ENCODE data around the gene ZSCAN22. TPM values are rescaled to one million over a fixed set of nuclear protein-coding genes. Genes with fewer than 3 reads are reported as not detected.

The ZSCAN22 gene
- polyA plus RNA-seq, 4 donors, result 3.0 to 4.2 (median 3.5) TPM

GRCh38 chr19:58350871-58351557, 24.2 kb downstream of the ZSCAN22 start:
- no peak for DNase-seq (ENCODE audit: low read depth in 4 of 4, low spot score in 2 of 4)

GRCh38 chr19:58351558-58351878, 24.7 kb downstream of the ZSCAN22 start:
- DNase-seq (ENCODE audit: low read depth in 4 of 4, low spot score in 2 of 4), result no peak

GRCh38 chr19:58351990-58352755, 25.4 kb downstream of the ZSCAN22 start:
- DNase-seq (ENCODE audit: low read depth in 4 of 4, low spot score in 2 of 4), result no peak

DNA sequence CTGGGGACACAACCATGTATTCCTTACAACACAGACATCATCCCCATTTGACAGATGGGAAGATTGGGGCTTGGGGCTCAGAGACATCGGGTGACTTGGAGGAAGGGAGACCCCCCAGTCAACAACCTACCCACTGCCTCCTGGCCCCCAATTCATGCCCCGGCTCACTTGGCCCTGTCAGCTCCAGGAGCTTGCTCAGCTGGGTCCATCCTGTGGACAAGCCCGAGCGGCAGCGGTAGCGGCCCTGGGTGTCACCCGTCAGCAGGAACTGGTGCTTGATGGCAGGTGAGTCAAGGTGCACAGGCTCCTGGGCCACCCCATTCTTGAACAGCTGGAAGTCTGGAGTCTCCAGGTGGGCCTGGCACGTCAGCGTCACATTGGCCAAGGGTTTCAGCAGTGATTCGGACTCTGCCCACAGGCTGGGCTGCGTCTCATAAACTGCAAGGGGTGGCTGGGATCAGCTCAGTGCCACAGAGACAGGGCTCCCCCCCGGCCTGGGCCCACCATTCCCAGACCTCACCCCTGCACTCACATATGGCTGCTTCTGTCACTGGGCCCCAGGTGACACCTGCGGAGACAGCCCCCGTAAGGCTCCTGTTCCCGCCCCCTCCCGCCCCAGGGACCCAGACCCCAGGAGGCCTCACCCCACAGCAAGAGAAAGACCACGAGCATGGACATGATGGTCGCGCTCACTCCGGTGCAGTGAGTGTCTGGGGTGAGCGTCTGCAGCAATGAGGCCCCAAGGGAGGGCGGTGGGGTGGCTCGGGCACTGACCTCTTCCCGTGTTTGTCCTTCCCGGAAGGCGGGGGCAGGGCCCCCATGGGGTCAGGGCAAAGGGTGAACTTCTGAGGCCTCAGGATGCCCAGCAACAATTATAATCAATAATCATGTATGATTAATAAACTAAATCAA, 26.2 kb downstream of the ZSCAN22 start, which contains the start of gene A1BG:
Gene A1BG, minus strand, starts transcription at position 733 of the 912 bp plus-strand sequence. Its CDS starts 55 bp downstream, at position 678.
- no peak for DNase-seq (ENCODE audit: low read depth in 4 of 4, low spot score in 2 of 4)

DNA sequence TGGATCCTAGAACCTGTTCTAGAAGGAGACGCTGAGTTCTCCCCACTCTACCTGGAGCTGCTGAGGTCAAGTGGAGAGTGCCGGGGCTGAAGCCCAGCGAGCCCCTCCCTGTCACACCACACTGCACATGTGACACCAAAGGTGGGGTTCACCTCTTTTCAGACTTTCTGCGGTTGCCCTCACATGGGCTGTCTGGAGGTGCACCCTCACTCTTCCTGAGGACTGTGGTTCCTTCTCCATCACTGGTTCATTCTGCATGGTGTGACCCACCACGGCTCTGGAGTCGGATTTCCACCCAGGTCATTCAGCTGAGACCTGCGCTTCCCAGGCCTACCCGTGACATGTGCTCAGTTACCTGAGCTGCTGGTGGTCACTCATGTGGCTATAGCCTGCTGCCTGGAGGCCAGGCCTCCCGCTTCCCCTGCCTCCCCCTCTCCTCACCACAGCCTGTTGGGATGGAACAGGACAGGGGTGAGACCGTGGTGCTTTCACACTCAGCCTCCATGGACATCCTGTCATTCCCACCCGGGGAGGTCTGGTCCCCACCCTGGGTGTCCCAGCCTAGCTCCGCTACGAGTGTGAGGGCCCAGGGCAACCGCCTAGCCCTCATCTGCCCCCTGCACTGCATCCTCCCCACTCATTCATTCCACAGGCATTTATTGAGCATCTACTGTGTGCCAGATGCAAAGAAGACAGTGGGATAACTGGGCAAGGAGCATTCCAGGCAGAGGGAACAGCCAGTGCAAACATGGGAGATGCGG, 27.1 kb downstream of the ZSCAN22 start:
- no peak for DNase-seq (ENCODE audit: low read depth in 4 of 4, low spot score in 2 of 4)

- DNase-seq (ENCODE audit: low read depth in 4 of 4, low spot score in 2 of 4), result no peak
These were observed 27.8 kb downstream of the ZSCAN22 start for GRCh38 chr19:58354478-58355030.

DNA sequence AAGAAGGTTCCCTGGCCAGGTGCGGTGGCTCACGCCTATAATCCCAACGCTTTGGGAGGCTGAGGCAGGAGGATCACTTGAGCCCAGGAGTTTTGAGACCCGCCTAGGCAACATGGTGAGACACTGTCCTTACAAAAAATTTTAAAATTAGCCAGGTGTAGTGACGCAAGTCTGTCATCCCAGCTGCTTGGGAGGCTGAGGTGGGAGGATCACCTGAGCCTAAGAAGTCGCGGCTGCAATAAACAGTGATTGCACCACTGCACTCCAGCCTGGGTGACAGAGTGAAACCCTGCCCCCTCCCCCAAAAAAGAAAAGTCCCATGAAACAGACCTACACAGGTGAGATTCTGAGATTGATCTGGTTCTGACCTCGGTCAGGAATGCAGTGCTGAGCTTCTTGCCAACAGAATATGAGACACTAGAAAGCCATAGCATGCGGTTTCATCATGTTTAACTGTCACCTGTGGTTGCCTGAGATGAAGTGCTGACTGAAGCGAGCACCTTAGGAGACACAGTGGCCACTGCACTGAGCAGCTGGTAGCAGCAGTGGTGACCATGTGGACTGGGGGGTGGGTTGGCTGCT, 28.5 kb downstream of the ZSCAN22 start:
- DNase-seq (ENCODE audit: low read depth in 4 of 4, low spot score in 2 of 4), result no peak

DNA sequence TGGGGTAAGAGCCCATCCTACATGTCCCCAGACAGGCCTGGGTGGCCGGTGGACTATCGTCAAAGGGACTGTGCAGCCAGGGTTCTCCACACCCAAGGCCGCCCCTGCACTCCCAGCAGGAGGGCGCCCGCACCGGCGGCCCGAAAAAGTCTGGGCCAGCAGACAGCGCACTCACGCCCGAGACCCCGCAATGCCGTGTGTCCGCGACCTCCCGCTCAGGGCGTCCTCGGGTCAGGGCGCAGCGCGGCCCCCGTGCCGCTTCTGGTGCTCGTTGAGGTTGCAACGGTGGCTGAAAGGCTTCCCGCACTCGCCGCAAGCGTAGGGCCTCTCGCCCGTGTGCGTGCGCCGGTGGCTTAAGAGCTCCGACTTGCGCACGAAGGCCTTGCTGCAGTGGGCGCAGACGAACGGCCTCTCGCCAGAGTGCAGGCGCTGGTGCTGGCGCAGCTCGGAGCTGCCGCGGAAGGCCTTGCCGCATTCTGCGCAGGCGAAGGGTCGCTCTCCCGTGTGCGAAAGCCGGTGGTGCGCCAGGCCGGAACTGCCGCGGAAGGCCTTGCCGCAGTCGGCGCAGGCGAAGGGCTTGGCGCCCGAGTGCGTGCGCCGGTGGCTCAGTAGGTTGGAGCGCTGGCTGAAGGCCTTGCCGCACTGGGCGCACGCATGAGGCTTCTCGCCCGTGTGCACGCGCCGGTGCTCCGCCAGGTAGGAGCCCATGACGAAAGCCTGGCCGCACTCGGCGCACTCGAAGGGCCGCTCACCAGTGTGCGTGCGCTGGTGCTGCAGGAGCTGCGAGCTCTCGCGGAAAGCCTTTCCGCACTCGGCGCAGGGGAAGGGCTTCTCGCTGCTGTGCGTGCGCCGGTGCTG, 29.3 kb downstream of the ZSCAN22 start:
- DNase-seq (ENCODE audit: low read depth in 4 of 4, low spot score in 2 of 4), result peak in 3 of 4 donors; percentile 16 to 46 (median 23)

DNA sequence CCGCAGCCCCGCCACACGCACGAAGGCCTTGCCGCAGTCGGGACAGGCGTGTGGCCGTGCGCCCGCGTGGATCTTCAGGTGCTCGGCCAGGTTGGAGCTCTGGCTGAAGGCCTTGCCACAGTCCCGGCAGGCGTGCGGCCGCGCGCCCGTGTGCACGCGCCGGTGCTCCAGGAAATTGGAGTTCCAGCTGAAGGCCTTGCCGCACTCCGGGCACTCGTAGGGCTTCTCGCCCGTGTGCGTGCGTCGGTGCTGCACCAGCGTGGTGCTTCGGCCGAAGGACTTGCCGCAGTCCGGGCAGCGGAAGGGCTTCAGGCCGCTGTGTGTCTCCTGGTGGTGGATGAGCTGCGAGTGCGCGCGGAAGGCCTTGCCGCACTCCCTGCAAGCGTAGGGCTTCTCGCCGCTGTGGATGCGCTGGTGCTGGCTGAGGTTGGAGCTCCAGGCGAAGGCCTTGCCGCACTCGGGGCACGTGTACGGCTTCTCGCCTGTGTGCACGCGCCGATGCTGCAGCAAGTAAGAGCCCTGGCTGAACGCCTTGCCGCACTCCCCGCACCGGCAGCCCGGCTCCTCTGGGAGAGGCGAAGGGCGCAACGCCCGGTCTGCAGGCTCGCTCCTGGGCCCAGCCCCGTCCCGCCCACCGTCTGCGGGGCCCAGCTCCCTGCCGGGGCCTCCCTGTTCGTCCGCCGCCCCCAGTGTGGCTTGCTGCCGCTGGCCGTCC, 30.1 kb downstream of the ZSCAN22 start:
- peak in 1 of 4 donors; percentile 23 for DNase-seq (ENCODE audit: low read depth in 4 of 4, low spot score in 2 of 4)

GRCh38 chr19:58357481-58358145, 30.8 kb downstream of the ZSCAN22 start:
- DNase-seq (ENCODE audit: low read depth in 4 of 4, low spot score in 2 of 4), result no peak

GRCh38 chr19:58361900-58362271, 35.1 kb downstream of the ZSCAN22 start:
- DNase-seq (ENCODE audit: low read depth in 4 of 4, low spot score in 2 of 4), result no peak

DNA sequence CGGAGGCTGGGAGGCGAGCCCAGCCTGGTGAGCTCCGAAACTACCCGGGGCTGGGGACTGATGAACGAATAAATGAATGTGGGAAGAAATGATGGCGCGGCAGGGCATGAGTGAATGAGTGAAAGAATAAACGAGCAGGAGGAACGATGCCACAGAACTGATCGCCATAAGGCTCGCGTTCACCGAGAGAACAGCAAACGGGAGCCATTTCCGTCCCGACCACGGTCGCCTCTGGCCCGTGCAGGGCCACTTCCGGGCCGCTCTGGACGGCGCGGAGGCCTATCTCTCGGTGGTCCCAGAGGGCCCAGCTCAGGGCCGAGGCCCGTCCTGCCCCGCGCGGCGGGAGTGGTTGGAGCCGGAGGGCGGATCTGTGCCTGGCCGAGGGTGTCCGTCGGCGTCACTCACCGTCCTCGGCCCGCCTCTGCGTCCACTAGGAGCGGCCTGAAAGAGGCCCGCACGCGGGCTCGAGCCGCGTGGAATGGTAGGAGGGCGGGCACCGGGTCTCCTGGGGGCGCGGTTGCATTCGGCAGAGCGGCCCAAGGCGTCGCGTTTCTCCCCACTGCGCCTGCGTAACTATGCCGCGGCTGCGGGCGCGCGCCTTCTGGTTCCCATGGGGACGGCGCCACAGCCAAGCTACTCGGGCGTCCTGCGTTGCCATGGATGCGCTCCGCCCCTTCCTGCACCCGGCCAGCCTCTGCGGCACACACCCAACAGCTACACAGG, 35.6 kb downstream of the ZSCAN22 start, which contains the start of gene ZNF497:
Gene ZNF497, minus strand, starts transcription at position 480 of the 723 bp plus-strand sequence. CDS start 5,116 bp downstream, outside the sequence.
- peak; percentile 90 to 93 (median 92) for DNase-seq (ENCODE audit: low read depth in 4 of 4, low spot score in 2 of 4)

- no peak for DNase-seq (ENCODE audit: low read depth in 4 of 4, low spot score in 2 of 4)
These were observed 37.4 kb downstream of the ZSCAN22 start for GRCh38 chr19:58364146-58364545.

- DNase-seq (ENCODE audit: low read depth in 4 of 4, low spot score in 2 of 4), result no peak
These were observed 40.0 kb downstream of the ZSCAN22 start for GRCh38 chr19:58366585-58367430.

DNA sequence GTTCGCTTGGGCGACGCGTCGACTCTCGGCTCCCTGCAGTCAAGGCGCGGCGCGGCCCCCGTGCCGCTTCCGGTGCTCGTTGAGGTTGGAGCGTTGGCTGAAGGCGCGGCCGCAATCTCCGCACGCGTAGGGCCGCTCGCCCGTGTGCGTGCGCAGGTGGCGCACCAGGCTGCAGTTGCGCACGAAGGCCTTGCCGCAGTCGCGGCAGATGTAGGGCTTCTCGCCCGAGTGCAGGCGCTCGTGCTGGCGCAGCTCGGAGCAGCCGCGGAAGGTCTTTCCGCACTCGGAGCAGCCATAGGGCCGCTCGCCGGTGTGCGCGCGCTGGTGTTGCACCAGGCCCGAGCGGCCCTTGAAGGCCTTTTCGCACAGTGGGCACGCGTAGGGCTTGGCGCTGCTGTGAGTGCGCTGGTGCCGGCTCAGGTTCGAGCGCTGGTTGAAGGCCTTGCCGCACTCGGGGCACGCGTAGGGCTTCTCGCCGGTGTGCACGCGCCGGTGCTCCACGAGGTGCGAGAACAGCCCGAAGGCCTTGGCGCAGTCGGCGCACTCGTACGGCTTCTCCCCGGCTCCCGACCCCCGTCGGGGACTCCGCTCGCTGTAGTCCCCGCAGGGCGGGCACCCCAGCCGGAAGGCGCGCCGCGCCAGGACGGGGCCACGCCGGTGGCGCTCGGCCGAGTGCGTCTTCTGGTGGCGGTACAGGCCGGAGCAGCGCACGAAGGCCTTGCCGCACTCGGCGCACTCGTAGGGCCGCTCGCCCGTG, 41.1 kb downstream of the ZSCAN22 start:
- DNase-seq (ENCODE audit: low read depth in 4 of 4, low spot score in 2 of 4), result no peak

Data from left renal cortex interstitium (tissue), 4 donors.